Adrenal gland (tissue), 5 donors: ENCODE measurements around the gene DCC.

Experiments
- CTCF ChIP-seq, 6 experiments: fragments of 450-650 bp in 4 of 6; fragments of 200-600 bp in 2 of 6; sonication (generic) in 1 of 6; IDR thresholded peaks; 1 replicate in 5 of 6; 2 replicates in 1 of 6; pipeline versions ENCODE4 v1.5.1 to v1.8.0; 2016 to 2021; ENCODE audit warnings: antibody characterized with exemption in 6 of 6, mild to moderate bottlenecking in 2 of 6, moderate library complexity in 1 of 6
- POLR2A ChIP-seq, 2 donors: fragments of 450-650 bp; IDR thresholded peaks; one replicate each; pipeline ENCODE4 v1.6.1; 2017; ENCODE audit warnings: antibody characterized with exemption in 2 of 2, mild to moderate bottlenecking in 2 of 2, moderate library complexity in 1 of 2
- donor health status: DM: no; HTN: no; CAD: no.

GRCh38 chr18:52894801-52895200, 554.8 kb downstream of the DCC start:
- TF ChIP-seq POLR2A (IDR thresholded peaks at IDR 0.05) (no peak), CTCF (IDR thresholded peaks at IDR 0.05) (no peak)
